Measurements from ENCODE around the gene VSIG10.
A peak's percentile ranks its signal among the peaks of the same experiment; 100 is the strongest.
"Not testable (repeated sequence)": the region's sequence is repeated elsewhere in the genome, so short reads cannot be mapped to it uniquely, and the experiment has no call there.

VSIG10 gene

DNA sequence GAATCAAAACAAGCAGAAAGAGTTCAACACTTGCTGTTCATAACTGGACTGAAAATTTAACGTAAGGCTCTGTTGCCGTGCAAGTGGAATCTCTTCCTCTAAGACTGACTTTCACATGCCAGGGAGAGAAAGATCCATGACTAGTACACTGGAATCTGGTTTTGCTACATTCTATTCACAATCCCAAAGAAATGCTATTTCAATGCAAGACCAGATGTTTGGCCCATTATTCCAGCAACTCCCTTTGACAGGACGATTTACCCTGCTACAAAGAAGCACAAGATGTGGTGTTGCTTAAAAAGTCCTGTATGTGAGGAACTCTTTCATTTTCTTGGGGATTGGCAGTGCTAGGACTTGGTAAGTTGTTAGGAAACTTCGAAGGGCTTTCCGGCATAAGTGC lies 69.9 kb downstream of the VSIG10 start:
- DNase-seq (no peak), ATAC-seq (no peak)

- no peak for ATAC-seq
- DNase-seq: no peak
These were observed 70.5 kb downstream of the VSIG10 start for GRCh38 chr12:118033323-118033722.

DNA sequence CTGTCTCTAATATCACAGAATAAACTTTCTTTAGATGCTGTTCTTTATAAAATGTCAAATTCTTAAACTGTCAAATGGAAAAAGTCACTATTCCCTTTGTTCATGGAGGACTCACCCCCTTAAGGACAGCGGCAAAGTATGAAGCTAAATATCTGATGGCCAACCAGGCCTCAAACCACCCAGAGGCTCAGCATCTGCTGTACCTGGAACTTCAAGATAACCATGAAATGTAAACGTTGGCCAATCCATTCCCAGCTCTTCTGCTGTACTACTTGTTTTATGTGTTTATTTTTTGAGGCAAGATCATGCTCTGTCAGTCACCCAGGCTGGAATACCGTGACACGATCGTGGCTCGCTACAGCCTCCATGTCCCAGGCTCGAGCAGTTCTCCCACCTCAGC lies 71.6 kb downstream of the VSIG10 start:
- no peak for ATAC-seq
- DNase-seq: no peak

DNA sequence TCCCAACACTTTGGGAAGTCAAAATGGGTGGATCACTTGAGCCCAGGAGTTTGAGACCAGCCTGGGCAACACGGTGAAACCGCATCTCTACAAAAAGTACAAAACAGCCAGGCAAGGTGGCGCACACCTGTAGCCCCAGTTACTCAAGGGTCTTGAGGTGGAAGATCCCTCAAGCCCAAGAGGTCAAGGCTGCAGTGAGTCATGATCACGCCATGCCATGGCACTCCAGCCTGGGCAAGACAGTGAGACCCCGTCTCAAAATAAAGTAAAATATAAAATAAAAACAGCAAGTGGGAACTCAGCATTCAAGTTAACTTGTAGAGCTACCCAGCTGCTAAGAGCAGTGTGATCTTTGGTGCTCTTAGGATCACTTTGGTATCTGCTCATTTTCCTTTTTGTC lies 74.6 kb downstream of the VSIG10 start:
- no peak for ATAC-seq
- no peak for DNase-seq

DNA sequence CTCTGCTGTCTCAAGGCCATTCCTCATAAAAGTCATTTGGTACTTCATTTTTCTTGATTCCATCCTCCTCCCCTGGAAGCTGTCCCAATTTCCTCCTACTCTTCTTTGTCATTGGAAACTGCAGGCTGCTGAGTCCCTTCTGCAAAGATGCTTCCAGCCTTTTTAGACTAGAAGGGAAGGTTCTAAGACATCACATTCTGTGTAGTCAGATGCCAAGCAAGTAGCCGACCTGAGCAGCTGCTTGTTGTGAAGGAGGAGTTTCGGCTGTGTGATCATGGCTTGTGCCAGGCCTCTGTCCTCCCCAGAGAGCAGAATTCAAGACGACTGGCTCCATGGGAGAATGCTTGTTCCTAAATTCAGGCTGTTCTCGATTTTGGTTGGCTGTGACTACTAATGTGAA lies 78.6 kb downstream of the VSIG10 start:
- ATAC-seq (no peak), DNase-seq (no peak)

DNA sequence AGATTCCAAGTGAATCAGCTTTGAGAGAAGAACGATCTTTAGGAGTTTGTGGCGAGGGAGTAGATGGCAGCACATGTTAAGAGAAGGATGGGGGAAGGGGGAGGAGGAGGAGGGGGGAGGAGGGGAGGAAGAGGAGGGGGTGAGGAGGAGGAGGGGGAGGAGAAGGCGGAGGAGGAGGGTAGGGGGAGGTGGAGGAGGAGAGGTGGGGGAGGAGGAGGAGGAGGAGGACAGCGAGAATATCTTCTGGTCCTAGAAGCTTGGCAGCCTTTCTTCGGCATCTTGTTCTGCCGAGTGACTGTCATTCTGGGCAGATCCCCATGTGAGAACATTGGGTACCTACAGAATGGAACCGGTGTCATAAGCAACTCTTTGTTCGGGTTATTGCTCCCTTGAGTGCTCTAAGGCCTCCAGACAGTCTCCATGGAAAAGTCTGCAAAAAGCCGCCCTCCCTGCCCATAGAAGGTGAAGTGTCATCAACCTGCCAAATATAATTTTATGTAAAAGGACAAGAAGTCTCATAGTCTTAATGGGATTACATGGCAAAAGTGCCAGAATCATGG lies 80.4 kb downstream of the VSIG10 start:
- no peak for ATAC-seq
- no peak for DNase-seq

DNA sequence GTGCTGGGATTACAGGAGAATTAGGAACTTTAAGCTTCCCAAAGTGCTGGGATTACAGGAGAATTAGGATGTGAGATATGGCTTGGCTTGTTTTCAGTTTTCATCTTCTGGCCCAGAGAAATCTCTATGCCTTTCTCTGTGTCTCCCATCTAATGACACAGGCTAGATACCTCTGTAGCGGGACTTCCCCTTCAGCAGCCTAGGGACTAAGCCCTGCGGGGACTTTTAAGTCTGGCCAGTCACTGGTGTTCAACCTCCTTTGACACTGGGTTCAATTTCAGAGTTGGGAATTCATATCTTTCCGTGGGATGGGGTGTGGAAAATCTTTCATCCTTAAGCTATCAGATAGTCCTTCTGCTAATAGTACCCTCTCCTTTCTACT lies 81.1 kb downstream of the VSIG10 start:
- ATAC-seq: no peak
- DNase-seq: no peak

DNA sequence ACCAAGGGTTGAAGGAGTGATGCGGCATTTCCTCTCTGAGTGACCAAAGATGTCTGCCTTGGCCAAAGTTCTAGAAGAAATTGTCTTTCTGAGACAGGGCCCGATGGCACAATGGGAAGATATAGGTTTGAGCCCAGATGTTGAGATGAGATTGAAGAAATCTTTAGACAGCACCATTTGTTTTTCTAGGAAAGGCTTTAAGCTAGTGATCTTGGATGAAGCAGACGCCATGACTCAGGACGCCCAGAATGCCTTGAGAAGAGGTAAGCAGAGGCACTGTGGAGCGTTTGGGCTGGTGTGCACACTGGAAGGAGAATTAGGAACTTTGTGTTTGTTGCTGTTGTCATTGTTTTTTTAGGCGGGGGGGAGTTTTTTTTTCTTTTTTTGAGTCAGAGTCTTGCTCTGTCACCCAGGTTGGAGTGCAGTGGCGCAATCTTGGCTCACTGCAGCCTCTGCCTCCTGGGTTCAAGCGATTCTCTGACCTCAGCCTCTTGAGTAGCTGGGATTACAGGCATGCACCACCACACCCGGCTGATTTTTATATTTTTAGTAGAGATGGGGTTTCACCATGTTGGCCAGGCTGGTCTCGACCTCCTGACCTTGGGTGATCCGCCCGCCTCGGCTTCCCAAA lies 81.6 kb downstream of the VSIG10 start:
- ATAC-seq, DNase-seq: not testable (repeated sequence)

GRCh38 chr12:118020036-118020435 lies 83.8 kb downstream of the VSIG10 start:
- DNase-seq (no peak), ATAC-seq (no peak)

DNA sequence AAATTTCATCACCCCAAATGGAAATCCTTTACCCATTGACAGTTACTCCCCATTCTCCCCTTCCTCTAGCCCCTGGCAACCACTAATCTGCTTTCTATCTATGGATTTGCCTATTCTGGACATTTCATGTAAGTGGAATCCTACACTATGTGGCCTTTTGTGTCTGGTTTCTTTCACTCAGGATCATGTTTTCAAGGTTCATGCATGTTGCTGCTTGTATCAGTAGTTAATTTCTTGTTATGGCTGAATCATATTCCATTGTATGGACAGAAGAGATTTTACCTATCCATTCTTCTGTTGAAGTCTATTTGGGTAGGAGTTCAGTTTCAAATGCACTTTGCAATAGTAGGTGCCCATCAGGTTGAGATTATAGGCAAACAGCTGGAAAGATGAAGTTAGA lies 85.9 kb downstream of the VSIG10 start:
- DNase-seq (no peak), ATAC-seq (no peak)

GRCh38 chr12:118016424-118017264 lies 87.2 kb downstream of the VSIG10 start, which contains the start of gene RFC5:
TSS of gene RFC5 (plus strand) at chr12:118016703. CDS start at chr12:118016828, 125 bp downstream.
- DNase-seq (peak; percentile 99), ATAC-seq (peak; percentile 96)

GRCh38 chr12:118015944-118016343 lies 87.9 kb downstream of the VSIG10 start:
- DNase-seq (no peak), ATAC-seq (no peak)

- DNase-seq: no peak
- no peak for ATAC-seq
These were observed 88.5 kb downstream of the VSIG10 start for GRCh38 chr12:118015306-118015705.
